ENCODE results near the gene TSPAN9. TPM values are rescaled to one million over a fixed set of nuclear protein-coding genes. Genes with fewer than 3 reads are reported as not detected.

TSPAN9 gene
- polyA plus RNA-seq, 1 of the 3 experiments (the other 2 are of a cell fraction), result 34.9 TPM

DNA sequence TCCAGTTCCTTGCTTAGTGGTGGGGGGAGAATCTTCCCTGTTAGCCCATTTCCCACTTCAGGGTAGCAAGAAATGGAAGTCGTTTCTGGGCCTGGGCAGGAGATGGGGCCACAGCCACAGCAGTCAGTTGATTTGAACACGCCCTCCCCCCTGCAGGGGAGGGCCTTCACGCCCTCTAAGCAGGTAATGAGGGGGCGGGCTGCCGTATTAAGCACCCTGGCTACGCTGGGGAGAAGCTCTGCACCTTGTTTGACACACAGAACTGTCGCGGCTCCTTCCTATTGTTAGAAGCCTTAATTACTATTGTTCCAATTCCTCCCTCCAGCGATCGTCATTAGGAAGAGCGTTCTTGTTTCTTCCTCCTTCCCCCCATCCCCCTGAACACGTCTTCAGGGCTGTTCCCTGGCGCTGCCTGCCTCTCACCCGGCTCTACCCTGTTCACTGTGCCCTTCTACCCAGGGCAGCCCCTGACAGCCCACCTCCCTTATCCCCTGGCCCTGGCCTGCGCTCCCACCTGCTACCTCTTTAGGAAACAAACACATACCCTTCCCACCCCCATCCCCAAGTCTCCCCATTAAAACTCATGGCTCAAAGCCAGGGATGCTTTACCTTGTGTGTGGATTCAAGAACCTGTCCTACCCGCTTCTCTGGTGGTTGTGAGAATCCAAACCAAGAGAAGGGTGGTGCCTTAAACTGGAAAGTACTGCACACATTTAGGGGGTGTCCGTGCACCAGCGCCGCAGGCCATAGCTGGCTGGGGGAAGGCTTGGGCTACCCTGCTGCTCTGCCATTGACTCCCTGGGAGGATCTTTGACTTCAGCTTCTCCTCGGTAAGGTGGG, 137.6 kb downstream of the TSPAN9 start (continued):
- no peak for TF ChIP-seq GABPA (IDR thresholded peaks at IDR 0.05; ENCODE audit: low read depth)
- TF ChIP-seq, protein P1, sequence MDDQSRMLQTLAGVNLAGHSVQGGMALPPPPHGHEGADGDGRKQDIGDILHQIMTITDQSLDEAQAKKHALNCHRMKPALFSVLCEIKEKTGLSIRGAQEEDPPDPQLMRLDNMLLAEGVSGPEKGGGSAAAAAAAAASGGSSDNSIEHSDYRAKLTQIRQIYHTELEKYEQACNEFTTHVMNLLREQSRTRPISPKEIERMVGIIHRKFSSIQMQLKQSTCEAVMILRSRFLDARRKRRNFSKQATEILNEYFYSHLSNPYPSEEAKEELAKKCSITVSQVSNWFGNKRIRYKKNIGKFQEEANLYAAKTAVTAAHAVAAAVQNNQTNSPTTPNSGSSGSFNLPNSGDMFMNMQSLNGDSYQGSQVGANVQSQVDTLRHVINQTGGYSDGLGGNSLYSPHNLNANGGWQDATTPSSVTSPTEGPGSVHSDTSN (IDR thresholded peaks at IDR 0.05), result no peak
- no peak for TF ChIP-seq CHD2 (IDR thresholded peaks at IDR 0.05; ENCODE audit: low read length, partially characterized antibody)
- TF ChIP-seq, protein P2, sequence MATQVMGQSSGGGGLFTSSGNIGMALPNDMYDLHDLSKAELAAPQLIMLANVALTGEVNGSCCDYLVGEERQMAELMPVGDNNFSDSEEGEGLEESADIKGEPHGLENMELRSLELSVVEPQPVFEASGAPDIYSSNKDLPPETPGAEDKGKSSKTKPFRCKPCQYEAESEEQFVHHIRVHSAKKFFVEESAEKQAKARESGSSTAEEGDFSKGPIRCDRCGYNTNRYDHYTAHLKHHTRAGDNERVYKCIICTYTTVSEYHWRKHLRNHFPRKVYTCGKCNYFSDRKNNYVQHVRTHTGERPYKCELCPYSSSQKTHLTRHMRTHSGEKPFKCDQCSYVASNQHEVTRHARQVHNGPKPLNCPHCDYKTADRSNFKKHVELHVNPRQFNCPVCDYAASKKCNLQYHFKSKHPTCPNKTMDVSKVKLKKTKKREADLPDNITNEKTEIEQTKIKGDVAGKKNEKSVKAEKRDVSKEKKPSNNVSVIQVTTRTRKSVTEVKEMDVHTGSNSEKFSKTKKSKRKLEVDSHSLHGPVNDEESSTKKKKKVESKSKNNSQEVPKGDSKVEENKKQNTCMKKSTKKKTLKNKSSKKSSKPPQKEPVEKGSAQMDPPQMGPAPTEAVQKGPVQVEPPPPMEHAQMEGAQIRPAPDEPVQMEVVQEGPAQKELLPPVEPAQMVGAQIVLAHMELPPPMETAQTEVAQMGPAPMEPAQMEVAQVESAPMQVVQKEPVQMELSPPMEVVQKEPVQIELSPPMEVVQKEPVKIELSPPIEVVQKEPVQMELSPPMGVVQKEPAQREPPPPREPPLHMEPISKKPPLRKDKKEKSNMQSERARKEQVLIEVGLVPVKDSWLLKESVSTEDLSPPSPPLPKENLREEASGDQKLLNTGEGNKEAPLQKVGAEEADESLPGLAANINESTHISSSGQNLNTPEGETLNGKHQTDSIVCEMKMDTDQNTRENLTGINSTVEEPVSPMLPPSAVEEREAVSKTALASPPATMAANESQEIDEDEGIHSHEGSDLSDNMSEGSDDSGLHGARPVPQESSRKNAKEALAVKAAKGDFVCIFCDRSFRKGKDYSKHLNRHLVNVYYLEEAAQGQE (IDR thresholded peaks at IDR 0.05; ENCODE audit: low read depth, low read length), result no peak
- TF ChIP-seq YY1 (IDR thresholded peaks at IDR 0.05; ENCODE audit: low read depth), result no peak
- TF ChIP-seq TCF12 (IDR thresholded peaks at IDR 0.05), result no peak
- TF ChIP-seq RAD21 (IDR thresholded peaks at IDR 0.05; ENCODE audit: low read length), result no peak

DNA sequence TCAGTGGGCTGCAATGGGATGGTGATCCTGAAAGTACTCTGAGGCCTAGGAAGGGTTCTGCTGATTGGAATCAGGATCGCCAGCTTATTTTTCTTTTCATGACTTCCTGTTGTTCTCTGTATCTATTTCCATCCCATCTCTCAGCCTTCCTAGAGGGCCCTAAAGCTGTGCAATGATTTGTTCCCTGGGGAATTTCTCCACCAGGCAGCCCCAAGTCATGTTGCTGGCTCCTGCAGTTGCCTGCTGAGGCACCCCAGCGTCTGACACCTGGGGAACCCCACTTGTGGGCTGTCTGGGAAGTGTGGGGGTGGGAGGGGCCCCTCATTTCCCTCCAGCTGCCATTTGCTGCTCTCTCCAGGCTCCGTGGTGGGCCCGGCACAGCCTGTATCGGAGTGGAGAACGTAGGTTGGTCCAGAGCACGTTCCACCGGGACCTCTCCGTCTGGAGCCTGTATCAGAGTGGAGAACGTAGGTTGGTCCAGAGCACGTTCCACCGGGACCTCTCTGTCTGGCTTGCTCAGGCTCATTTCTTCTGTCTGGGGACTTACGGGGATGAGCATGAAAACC, 138.3 kb downstream of the TSPAN9 start:
- no peak for DNase-seq
- H3K9me3 ChIP-seq, result no peaks in the 10 kb centered on the region
- H3K79me2 ChIP-seq (ENCODE audit: insufficient read depth), result no peaks in the 10 kb centered on the region; the same call in 1 of the 2 replicates
- H3K4me2 ChIP-seq, result no peak overlapping the region
- H4K20me1 ChIP-seq (ENCODE audit: insufficient read depth), result no peaks in the 10 kb centered on the region
- no peak for TF ChIP-seq EZH2phosphoT487 (IDR thresholded peaks at IDR 0.05; ENCODE audit: borderline replicate concordance, low read depth)
- H3K4me1 ChIP-seq (ENCODE audit: control insufficient read depth in 1 of 2, insufficient read depth in 2 of 2, low read depth in 1 of 2, low read length in 1 of 2), result peaks cover 31 to 41% of the 10 kb centered on the region in 2 experiments
- no peak overlapping the region for H2AFZ ChIP-seq (ENCODE audit: low read depth)
- H3F3A ChIP-seq (replicated peaks; ENCODE audit: insufficient read depth), result peaks cover 16% of the 10 kb centered on the region
- POLR2A ChIA-PET, result no interaction called here
- CTCF ChIA-PET, result interaction anchor here (0.8 to 7.9 kb wide), 3 partner anchors 13 to 85 kb away, joined by 3 to 56 read pairs (median 13); no protein-coding TSS in a partner anchor
- H3K9ac ChIP-seq, result no peak overlapping the region
- H3K36me3 ChIP-seq (replicated peaks in 1 of 2; ENCODE audit: control insufficient read depth in 1 of 2, insufficient read depth in 2 of 2, low read length in 1 of 2), result no peaks in the 10 kb centered on the region
- H3K4me3 ChIP-seq (ENCODE audit: low read depth in 2 of 2, low read length in 1 of 2), result no peak overlapping the region
- no peak overlapping the region; a peak in 1 of 4 replicates for H3K27ac ChIP-seq (ENCODE audit: low read depth in 2 of 2, low read length in 1 of 2)
- H3K9me2 ChIP-seq, result no peaks in the 10 kb centered on the region
- H3K27me3 ChIP-seq (ENCODE audit: insufficient read depth), result no peaks in the 10 kb centered on the region
- WGBS (ENCODE audit: low lambda C conversion rate), result 96% methylated on average over 13 of the region's 13 CpGs

Data from SK-N-SH (cell line).